A673 (cell line): ENCODE measurements around the gene GALNT10. TPM values are rescaled to one million over a fixed set of nuclear protein-coding genes. Genes with fewer than 3 reads are reported as not detected.

ENCODE experiments used
- BruUV-seq: library from RNA; stranded (reverse); fragments of 400-500 nt; replicated peaks from 2 replicates; lab custom pipeline; 2021; lab: Mats Ljungman, UMichigan
- CTCF ChIA-PET: fragments of 300-600 bp; sonication (Branson Sonifier 250); formaldehyde crosslinking; loops from one replicate; lab custom pipeline; 2022; ENCODE audit warnings: antibody characterized with exemption; lab: Charles Lee
- POLR2A ChIA-PET: fragments of 300-600 bp; sonication (Branson Sonifier 250); formaldehyde crosslinking; loops from one replicate; lab custom pipeline; 2022; ENCODE audit warnings: antibody characterized with exemption; ENCODE audit not compliant: low non-redundant PET; lab: Charles Lee
- DNase-seq: peaks from one replicate; pipeline ENCODE4 v3.0.0-alpha.2; 2015; ENCODE audit warnings: low spot score
- H3K27ac ChIP-seq: fragments of 200-600 bp; sonication (generic); 2 replicates; pipeline ENCODE4 v1.5.1; 2016; ENCODE audit warnings: mixed run types, low read depth, mild to moderate bottlenecking, mixed read lengths, antibody characterized with exemption, low read length; ENCODE audit not compliant: poor library complexity, severe bottlenecking
- H3K27me3 ChIP-seq: fragments of 200-600 bp; sonication (generic); replicated peaks from 2 replicates; pipeline ENCODE4 v1.6.1; 2017; ENCODE audit warnings: mixed run types, low read depth, mild to moderate bottlenecking, mixed read lengths, antibody characterized with exemption, low read length; ENCODE audit not compliant: insufficient read depth, poor library complexity
- H3K36me3 ChIP-seq: fragments of 200-600 bp; sonication (generic); 2 replicates; pipeline ENCODE4 v1.6.1; 2016; ENCODE audit warnings: mixed run types, mild to moderate bottlenecking, mixed read lengths, antibody characterized with exemption, low read length; ENCODE audit not compliant: insufficient read depth, poor library complexity, severe bottlenecking
- H3K4me1 ChIP-seq: fragments of 200-600 bp; sonication (generic); 2 replicates; pipeline ENCODE4 v1.6.1; 2017; ENCODE audit warnings: mixed run types, mild to moderate bottlenecking, mixed read lengths, antibody characterized with exemption, low read length; ENCODE audit not compliant: insufficient read depth, poor library complexity, severe bottlenecking
- H3K4me3 ChIP-seq: fragments of 200-600 bp; sonication (generic); 2 replicates; pipeline ENCODE4 v1.5.1; 2016; ENCODE audit warnings: low read depth, mixed run types, mild to moderate bottlenecking, mixed read lengths, low read length; ENCODE audit not compliant: poor library complexity, severe bottlenecking
- H3K9me3 ChIP-seq: fragments of 200-600 bp; sonication (generic); 2 replicates; pipeline ENCODE4 v1.6.1; 2016; ENCODE audit warnings: mixed run types, low read depth, mild to moderate bottlenecking, mixed read lengths, antibody characterized with exemption, low read length; ENCODE audit not compliant: poor library complexity, severe bottlenecking
- EZH2 ChIP-seq: fragments of 200-600 bp; sonication (generic); IDR thresholded peaks from 2 replicates; pipeline ENCODE4 v1.6.1; 2017; ENCODE audit warnings: borderline replicate concordance, low read depth, mild to moderate bottlenecking, mixed read lengths, antibody characterized with exemption, low read length; ENCODE audit not compliant: poor library complexity, severe bottlenecking
- intact Hi-C: fragments of 100-400 bp; cut with micrococcal nuclease; formaldehyde crosslinking; loops from one replicate; pipeline ENCODE4 v1.10.0; 2022; ENCODE audit not compliant: unreplicated experiment
- total RNA-seq: library from RNA; stranded (reverse); gene quantifications from 2 replicates; pipeline ENCODE4 v1.2.3, GENCODE V29; 2021
- TF ChIP-seq, protein P1 (sequence below): fragments of 300-800, 200-600 bp; sonication (generic); conservative IDR thresholded peaks from 2 replicates; pipeline ENCODE4 v1.5.1; 2017; ENCODE audit warnings: low read depth, mild to moderate bottlenecking, antibody characterized with exemption, low read length, moderate library complexity, mixed read lengths

The GALNT10 gene
- total RNA-seq, 1 experiment from 2014 or later, result 17.9 TPM

DNA sequence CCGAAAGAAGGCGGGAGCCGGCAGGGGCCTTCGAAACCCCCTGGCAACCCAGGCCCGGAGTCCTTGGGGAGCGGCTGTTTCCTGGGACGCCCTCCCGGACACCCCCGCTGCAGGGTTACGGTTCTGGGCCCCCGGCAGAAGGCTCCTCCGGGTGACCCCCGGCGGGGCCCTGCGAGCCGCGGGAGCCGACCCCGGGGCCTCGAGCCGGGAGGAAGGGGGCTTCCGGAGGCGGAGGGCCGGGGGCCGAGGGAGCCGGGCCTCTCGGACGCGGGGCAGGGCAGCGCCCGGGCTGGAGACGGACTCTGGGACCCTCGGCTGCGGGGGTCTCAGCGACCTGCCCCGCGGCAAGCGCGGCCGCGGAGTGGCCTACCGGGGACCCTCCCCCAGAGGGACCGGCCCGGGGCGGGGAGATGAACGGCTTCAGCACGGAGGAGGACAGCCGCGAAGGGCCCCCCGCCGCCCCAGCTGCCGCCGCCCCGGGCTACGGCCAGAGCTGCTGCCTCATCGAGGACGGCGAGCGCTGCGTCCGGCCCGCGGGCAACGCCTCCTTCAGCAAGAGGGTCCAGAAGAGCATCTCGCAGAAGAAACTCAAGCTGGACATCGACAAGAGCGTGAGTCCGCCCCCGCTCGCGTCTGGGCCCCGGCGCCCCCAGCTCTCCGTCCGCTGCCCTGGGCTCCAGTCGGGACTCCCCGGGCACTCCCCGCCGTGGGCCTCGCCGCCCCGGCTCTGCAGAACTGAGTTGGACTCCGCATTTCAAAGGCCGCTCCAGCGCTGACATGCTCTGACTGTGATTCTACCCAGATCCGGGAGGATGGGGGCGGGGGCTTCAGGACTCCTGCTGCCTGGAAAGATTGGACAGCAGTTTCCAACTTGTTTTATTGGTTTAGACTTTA, 255.9 kb downstream of the GALNT10 start:
- intact Hi-C loops, result no loop called here
- peaks cover 8% of the 10 kb centered on the region for H3K4me1 ChIP-seq
- BruUV-seq, result no TSS peak
- no peaks in the 10 kb centered on the region for H3K9me3 ChIP-seq
- peak; percentile 41 for DNase-seq
- TF ChIP-seq, protein P1, sequence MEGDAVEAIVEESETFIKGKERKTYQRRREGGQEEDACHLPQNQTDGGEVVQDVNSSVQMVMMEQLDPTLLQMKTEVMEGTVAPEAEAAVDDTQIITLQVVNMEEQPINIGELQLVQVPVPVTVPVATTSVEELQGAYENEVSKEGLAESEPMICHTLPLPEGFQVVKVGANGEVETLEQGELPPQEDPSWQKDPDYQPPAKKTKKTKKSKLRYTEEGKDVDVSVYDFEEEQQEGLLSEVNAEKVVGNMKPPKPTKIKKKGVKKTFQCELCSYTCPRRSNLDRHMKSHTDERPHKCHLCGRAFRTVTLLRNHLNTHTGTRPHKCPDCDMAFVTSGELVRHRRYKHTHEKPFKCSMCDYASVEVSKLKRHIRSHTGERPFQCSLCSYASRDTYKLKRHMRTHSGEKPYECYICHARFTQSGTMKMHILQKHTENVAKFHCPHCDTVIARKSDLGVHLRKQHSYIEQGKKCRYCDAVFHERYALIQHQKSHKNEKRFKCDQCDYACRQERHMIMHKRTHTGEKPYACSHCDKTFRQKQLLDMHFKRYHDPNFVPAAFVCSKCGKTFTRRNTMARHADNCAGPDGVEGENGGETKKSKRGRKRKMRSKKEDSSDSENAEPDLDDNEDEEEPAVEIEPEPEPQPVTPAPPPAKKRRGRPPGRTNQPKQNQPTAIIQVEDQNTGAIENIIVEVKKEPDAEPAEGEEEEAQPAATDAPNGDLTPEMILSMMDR, result no peak
- peak overlapping the region; percentile 62 for H3K4me3 ChIP-seq
- H3K36me3 ChIP-seq, result peaks cover under 1% of the 10 kb centered on the region
- H3K27ac ChIP-seq, result peak overlapping the region; percentile 79
- H3K27me3 ChIP-seq, result no peaks in the 10 kb centered on the region
- CTCF ChIA-PET, result no interaction called here
- POLR2A ChIA-PET, result interaction anchor here (0.6 kb wide), 1 partner anchor 280 kb away, joined by 4 read pairs; no protein-coding TSS in a partner anchor

DNA sequence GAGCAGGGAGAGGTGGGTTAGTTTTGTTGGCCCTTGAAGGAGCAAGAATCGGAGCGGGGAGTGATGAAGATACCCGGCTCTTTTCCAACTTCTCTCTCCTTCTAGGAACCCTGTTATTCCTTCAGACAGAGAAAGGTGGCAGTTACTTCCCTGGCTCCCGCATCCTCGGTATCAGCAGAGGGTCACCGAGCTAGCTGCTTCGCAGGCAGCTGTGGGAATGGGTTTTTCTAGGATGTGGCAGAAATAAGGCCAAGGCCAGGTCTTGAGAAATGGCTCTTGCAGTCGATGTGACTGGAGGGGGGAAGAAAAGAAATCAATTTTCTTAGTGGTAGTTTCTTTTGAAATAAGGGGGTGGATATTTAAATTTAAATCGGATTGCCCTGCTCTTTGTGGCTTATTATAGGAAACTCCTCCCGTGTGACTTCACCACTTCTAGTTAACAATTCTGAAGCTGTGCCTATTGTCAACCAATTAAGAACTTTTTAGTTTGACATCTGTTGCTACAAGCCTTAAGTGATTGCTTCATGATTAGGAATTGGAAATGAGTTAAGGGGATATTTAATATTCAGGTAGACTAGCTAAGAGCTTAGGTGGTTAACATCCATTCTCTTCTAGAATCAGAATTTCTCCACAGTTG, 256.7 kb downstream of the GALNT10 start:
- CTCF ChIA-PET, result no interaction called here
- Histone ChIP-seq H3K27me3 (no peaks in the 10 kb centered on the region), H3K9me3 (no peaks in the 10 kb centered on the region), H3K27ac (no peak overlapping the region), H3K4me1 (peaks cover 8% of the 10 kb centered on the region), H3K36me3 (peaks cover 6% of the 10 kb centered on the region), H3K4me3 (peak overlapping the region; percentile 62)
- TF ChIP-seq, protein P1, result no peak
- no peak for TF ChIP-seq EZH2
- intact Hi-C loops, result no loop called here
- no peak for DNase-seq
- POLR2A ChIA-PET, result no interaction called here
- BruUV-seq, result TSS peak; percentile 41

DNA sequence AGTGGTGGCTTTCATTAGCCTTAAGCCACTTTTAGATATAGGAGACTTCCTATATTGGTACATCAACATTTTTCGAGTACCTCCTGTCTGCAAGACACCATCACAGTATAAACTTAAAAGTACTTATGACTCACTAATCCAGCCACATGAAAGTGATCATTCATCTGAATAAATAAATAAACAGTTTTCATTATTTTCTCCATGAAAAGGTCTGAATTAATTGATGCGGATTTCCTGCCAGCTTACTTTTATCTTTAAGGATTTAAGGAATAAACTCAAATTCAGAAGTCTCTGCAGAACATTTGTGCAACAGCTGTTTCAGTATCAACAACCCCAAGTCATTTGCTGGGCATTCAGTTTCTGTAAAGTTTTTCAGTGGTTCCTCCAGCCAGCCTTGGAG, 259.3 kb downstream of the GALNT10 start:
- H3K27ac ChIP-seq, result no peak overlapping the region
- DNase-seq, result no peak
- H3K27me3 ChIP-seq, result no peaks in the 10 kb centered on the region
- CTCF ChIA-PET, result no interaction called here
- peaks cover 8% of the 10 kb centered on the region for H3K4me1 ChIP-seq
- POLR2A ChIA-PET, result no interaction called here
- peaks cover 23% of the 10 kb centered on the region for H3K36me3 ChIP-seq
- H3K4me3 ChIP-seq, result no peak overlapping the region
- TF ChIP-seq EZH2, result no peak
- TF ChIP-seq, protein P1, result no peak
- no peaks in the 10 kb centered on the region for H3K9me3 ChIP-seq
- intact Hi-C loops, result no loop called here
- no TSS peak for BruUV-seq
